HG03460 (cell line): ENCODE data around the gene MT1E.
"Not testable (repeated sequence)": the region's sequence is repeated elsewhere in the genome, so short reads cannot be mapped to it uniquely, and the experiment has no call there.

Experiments used
- ATAC-seq: cut with Tn5 transposase; IDR thresholded peaks from one replicate; pipeline ENCODE4 v1.9.1; 2021; ENCODE audit not compliant: unreplicated experiment

Gene MT1E

GRCh38 chr16:56606476-56607108 lies 19.0 kb upstream of the MT1E start:
- no peak for ATAC-seq

GRCh38 chr16:56607109-56607618 lies 18.4 kb upstream of the MT1E start:
- no peak for ATAC-seq

GRCh38 chr16:56607675-56608042 lies 17.9 kb upstream of the MT1E start:
- ATAC-seq: no peak

GRCh38 chr16:56608043-56608875 lies 17.3 kb upstream of the MT1E start, which contains the start of gene MT2A:
Gene MT2A, plus strand, starts transcription at chr16:56608584. Its CDS starts 72 bp downstream, at chr16:56608656.
- ATAC-seq: peak; percentile 86

- no peak for ATAC-seq
Observed at GRCh38 chr16:56608876-56609462, 16.6 kb upstream of the MT1E start.

GRCh38 chr16:56609463-56609921 lies 16.1 kb upstream of the MT1E start:
- ATAC-seq: no peak

GRCh38 chr16:56610017-56610608 lies 15.5 kb upstream of the MT1E start:
- no peak for ATAC-seq

GRCh38 chr16:56610609-56611111 lies 14.9 kb upstream of the MT1E start:
- no peak for ATAC-seq

- ATAC-seq: no peak
Observed at GRCh38 chr16:56611281-56611833, 14.2 kb upstream of the MT1E start.

GRCh38 chr16:56613706-56614105 lies 11.9 kb upstream of the MT1E start:
- ATAC-seq: no peak

- ATAC-seq: no peak
Observed at GRCh38 chr16:56614549-56614991, 11.0 kb upstream of the MT1E start.

- no peak for ATAC-seq
Observed at GRCh38 chr16:56615353-56615752, 10.2 kb upstream of the MT1E start.

GRCh38 chr16:56616608-56617211 lies 8.9 kb upstream of the MT1E start:
- no peak for ATAC-seq

GRCh38 chr16:56617212-56618085 lies 8.1 kb upstream of the MT1E start:
- ATAC-seq: no peak

GRCh38 chr16:56618138-56618537 lies 7.4 kb upstream of the MT1E start:
- ATAC-seq: no peak

GRCh38 chr16:56620339-56620897 lies 5.2 kb upstream of the MT1E start:
- no peak for ATAC-seq

- not testable (repeated sequence) for ATAC-seq
Observed at GRCh38 chr16:56621665-56622445, 3.7 kb upstream of the MT1E start.

- ATAC-seq: not testable (repeated sequence)
Observed at GRCh38 chr16:56623184-56623583, 2.4 kb upstream of the MT1E start.
